Neuronal stem cell (in vitro differentiated cells): ENCODE results near the gene PAK5.

Experiments
- DNase-seq: peaks from one replicate; pipeline ENCODE4 v3.0.0-alpha.2; 2013; ENCODE audit warnings: low spot score
- H2AFZ ChIP-seq: one replicate; pipeline ENCODE4 v1.6.1; 2013; ENCODE audit warnings: mild to moderate bottlenecking, low read length, inconsistent platforms
- H2AK5ac ChIP-seq: 2 replicates; pipeline ENCODE4 v1.6.1; 2013; ENCODE audit warnings: low read depth, mild to moderate bottlenecking, inconsistent platforms, low read length, moderate library complexity, mixed read lengths
- H2BK120ac ChIP-seq: 2 replicates; pipeline ENCODE4 v1.6.1; 2013; ENCODE audit warnings: low read depth, mild to moderate bottlenecking, inconsistent platforms, low read length, moderate library complexity, mixed read lengths
- H2BK12ac ChIP-seq: one replicate; pipeline ENCODE4 v1.6.1; 2013; ENCODE audit warnings: low read length, inconsistent platforms
- H2BK15ac ChIP-seq: 2 replicates; pipeline ENCODE4 v1.6.1; 2013; ENCODE audit warnings: mild to moderate bottlenecking, low read length, inconsistent platforms, mixed read lengths
- H2BK5ac ChIP-seq: one replicate; pipeline ENCODE4 v1.6.1; 2013; ENCODE audit warnings: inconsistent platforms, mild to moderate bottlenecking, low read length, moderate library complexity
- H3K14ac ChIP-seq: one replicate; pipeline ENCODE4 v1.6.1; 2013; ENCODE audit warnings: low read length, inconsistent platforms
- H3K18ac ChIP-seq: 2 replicates; pipeline ENCODE4 v1.6.1; 2013; ENCODE audit warnings: low read length, inconsistent platforms
- H3K23ac ChIP-seq: 2 replicates; pipeline ENCODE4 v1.6.1; 2013; ENCODE audit warnings: low read depth, mild to moderate bottlenecking, mixed read lengths, low read length, inconsistent platforms; ENCODE audit not compliant: poor library complexity
- H3K27ac ChIP-seq: replicated peaks from 3 replicates; pipeline ENCODE4 v1.5.1; 2013; ENCODE audit warnings: low read length, inconsistent platforms
- H3K27me3 ChIP-seq, 3 experiments: 2 replicates each; pipeline ENCODE4 v1.6.1; 2013; ENCODE audit warnings: low read length in 3 of 3, mild to moderate bottlenecking in 2 of 3, inconsistent platforms in 1 of 3, low read depth in 1 of 3, mixed read lengths in 1 of 3, moderate library complexity in 1 of 3; ENCODE audit not compliant: control insufficient read depth in 3 of 3, insufficient read depth in 3 of 3
- H3K36me3 ChIP-seq, 2 donors: replicated peaks in 1 of 2; 2 replicates each; pipeline ENCODE4 v1.6.1; 2013; ENCODE audit warnings: low read length in 2 of 2; ENCODE audit not compliant: control insufficient read depth in 2 of 2, insufficient read depth in 2 of 2
- H3K4ac ChIP-seq: 2 replicates; pipeline ENCODE4 v1.6.1; 2013; ENCODE audit warnings: inconsistent platforms, mild to moderate bottlenecking, low read length, moderate library complexity
- H3K4me1 ChIP-seq, 2 donors: 1 replicate in 1 of 2; 2 replicates in 1 of 2; pipeline ENCODE4 v1.6.1; 2013; ENCODE audit warnings: low read length in 2 of 2, low read depth in 1 of 2; ENCODE audit not compliant: control insufficient read depth in 2 of 2, insufficient read depth in 1 of 2
- H3K4me2 ChIP-seq: one replicate; pipeline ENCODE4 v1.6.1; 2013; ENCODE audit warnings: mild to moderate bottlenecking, low read length, inconsistent platforms; ENCODE audit not compliant: insufficient read depth, poor library complexity, severe bottlenecking
- H3K4me3 ChIP-seq, 2 donors: 2 replicates each; pipeline ENCODE4 v1.5.1; 2013; ENCODE audit warnings: low read length in 2 of 2, mild to moderate bottlenecking in 2 of 2, inconsistent platforms in 1 of 2, moderate library complexity in 1 of 2
- H3K79me1 ChIP-seq: one replicate; pipeline ENCODE4 v1.6.1; 2013; ENCODE audit warnings: low read depth, mild to moderate bottlenecking, inconsistent platforms, low read length, moderate library complexity
- H3K9ac ChIP-seq: one replicate; pipeline ENCODE4 v1.6.1; 2013; ENCODE audit warnings: mild to moderate bottlenecking, low read depth, low read length, inconsistent platforms; ENCODE audit not compliant: poor library complexity
- H3K9me3 ChIP-seq, 2 donors: replicated peaks in 1 of 2; 2 replicates each; pipeline versions ENCODE3 to v1.6.1; 2013; ENCODE audit warnings: low read length in 2 of 2, mild to moderate bottlenecking in 2 of 2, inconsistent platforms in 1 of 2, low read depth in 1 of 2, mixed read lengths in 1 of 2, moderate library complexity in 1 of 2; ENCODE audit not compliant: control insufficient read depth in 2 of 2, insufficient read depth in 1 of 2
- H4K8ac ChIP-seq: one replicate; pipeline ENCODE4 v1.6.1; 2013; ENCODE audit warnings: low read depth, mild to moderate bottlenecking, inconsistent platforms, low read length, moderate library complexity
- H4K91ac ChIP-seq: one replicate; pipeline ENCODE4 v1.6.1; 2013; ENCODE audit warnings: low read length, low read depth, mild to moderate bottlenecking, inconsistent platforms; ENCODE audit not compliant: poor library complexity
- whole genome bisulfite sequencing, 2 donors: extraction: QIAGEN DNeasy Blood & Tissue Kit; methylation state at CpG; one replicate each; pipeline ENCODE4 v1.1.7; 2013; ENCODE audit warnings: missing lambda C conversion rate in 2 of 2, mixed read lengths in 1 of 2; ENCODE audit not compliant: insufficient read length in 2 of 2, insufficient replicate concordance in 1 of 2; ENCODE audit errors: extremely low coverage in 2 of 2; 5-methylcytosine and 5-hydroxymethylcytosine counted together

The PAK5 gene

DNA sequence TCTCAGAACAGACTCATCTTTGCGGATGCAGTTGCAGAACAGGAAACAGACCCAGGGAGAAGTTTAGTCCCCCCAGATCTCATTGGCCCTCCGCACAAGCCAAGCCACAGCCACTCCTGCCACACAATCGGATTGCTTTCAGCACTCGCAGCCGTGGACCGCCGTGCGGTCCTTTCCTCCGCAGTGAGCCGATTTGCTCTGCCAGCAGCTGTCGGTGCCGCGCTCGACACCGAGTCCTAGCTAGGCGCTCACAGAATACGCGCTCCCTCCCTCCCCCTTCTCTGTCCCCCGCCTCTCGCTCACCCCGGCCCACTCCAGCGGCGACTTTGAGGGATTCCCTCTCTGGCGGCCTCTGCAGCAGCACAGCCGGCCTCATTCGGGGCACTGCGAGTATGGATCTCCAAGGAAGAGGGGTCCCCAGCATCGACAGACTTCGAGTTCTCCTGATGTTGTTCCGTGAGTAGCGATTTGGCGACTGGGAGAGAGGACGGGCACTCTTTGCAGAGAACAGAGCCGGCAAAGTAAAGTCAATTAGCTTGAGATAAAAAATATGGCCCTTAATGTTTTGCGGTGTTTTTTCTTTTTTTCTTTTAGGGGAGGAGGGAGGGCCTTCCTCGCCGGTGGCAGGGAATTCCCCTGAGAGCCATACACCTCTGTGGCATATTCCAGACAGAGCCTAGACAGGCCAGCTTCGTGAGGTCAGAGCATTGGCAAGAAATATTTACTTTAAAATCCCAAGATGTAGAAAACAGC is 324.2 kb downstream of the PAK5 start, which contains the start of gene LAMP5:
TSS of gene LAMP5 (plus strand) at position 130 of the 753 bp plus-strand sequence. CDS start at position 393, 263 bp downstream.
- Histone ChIP-seq H3K4me2 (peak within 1 kb of the TSS; percentile 90), H2AK5ac (no peak within 1 kb of the TSS), H2BK15ac (peak within 1 kb of the TSS; percentile 3), H4K8ac (no peak within 1 kb of the TSS), H3K27ac (no peak within 1 kb of the TSS), H3K18ac (peak within 1 kb of the TSS; percentile 84), H3K9ac (peak within 1 kb of the TSS; percentile 44), H2BK120ac (no peak within 1 kb of the TSS), H2AFZ (peak within 1 kb of the TSS; percentile 80), H3K4me1 (peaks cover 13 to 23% of the 10 kb centered on the region in 2 donors), H3K14ac (no peak within 1 kb of the TSS), H3K36me3 (no peaks in the 10 kb centered on the region), H3K4ac (no peak within 1 kb of the TSS), H2BK5ac (no peak within 1 kb of the TSS), H3K79me1 (no peaks in the 10 kb centered on the region), H3K4me3 (peak within 1 kb of the TSS; percentile 27 to 69), H3K23ac (no peak within 1 kb of the TSS), H3K9me3 (no peaks in the 10 kb centered on the region), H4K91ac (no peak within 1 kb of the TSS), H3K27me3 (peaks cover 0 to 95% (median 37%) of the 10 kb centered on the region in 3 experiments), H2BK12ac (peak within 1 kb of the TSS; percentile 14)
- DNase-seq: peak; percentile 72
- no CpG with 5 or more reads among the region's 38 CpGs for WGBS, 2 donors

DNA sequence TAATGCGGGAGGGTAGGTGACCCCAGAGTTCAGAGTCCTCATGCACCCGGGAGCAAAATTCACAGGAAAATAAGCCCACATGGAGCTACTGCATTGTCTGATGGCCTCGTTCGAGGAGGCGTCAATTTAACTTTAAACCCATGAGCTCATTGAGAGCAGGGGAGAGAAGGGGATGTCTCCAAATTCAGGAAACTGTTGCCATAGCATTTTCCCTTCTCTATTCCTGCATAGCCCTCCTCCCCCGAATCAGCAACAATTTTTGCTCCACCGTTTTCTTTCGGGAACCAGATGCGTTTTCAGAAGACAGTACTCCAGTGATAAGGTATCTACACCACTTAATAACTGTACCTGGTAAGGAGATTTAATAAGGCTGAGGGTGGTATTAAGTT is 324.8 kb downstream of the PAK5 start:
- Histone ChIP-seq H3K9me3 (no peaks in the 10 kb centered on the region), H2BK120ac (no peak overlapping the region), H4K91ac (no peak overlapping the region), H2BK12ac (no peak overlapping the region), H3K4me1 (peaks cover 13 to 21% of the 10 kb centered on the region in 2 donors), H2BK5ac (no peak overlapping the region), H2AK5ac (no peak overlapping the region), H3K4me3 (no peak overlapping the region), H3K18ac (no peak overlapping the region), H3K36me3 (no peaks in the 10 kb centered on the region), H3K27ac (no peak overlapping the region), H4K8ac (no peak overlapping the region), H3K27me3 (peaks cover 0 to 94% (median 42%) of the 10 kb centered on the region in 3 experiments), H3K4ac (no peak overlapping the region), H3K9ac (no peak overlapping the region), H3K79me1 (no peaks in the 10 kb centered on the region), H2AFZ (peak overlapping the region; percentile 80), H3K4me2 (peak overlapping the region; percentile 90), H3K14ac (no peak overlapping the region), H3K23ac (no peak overlapping the region), H2BK15ac (no peak overlapping the region)
- WGBS, 2 donors: no CpG with 5 or more reads among the region's 9 CpGs
- no peak for DNase-seq

DNA sequence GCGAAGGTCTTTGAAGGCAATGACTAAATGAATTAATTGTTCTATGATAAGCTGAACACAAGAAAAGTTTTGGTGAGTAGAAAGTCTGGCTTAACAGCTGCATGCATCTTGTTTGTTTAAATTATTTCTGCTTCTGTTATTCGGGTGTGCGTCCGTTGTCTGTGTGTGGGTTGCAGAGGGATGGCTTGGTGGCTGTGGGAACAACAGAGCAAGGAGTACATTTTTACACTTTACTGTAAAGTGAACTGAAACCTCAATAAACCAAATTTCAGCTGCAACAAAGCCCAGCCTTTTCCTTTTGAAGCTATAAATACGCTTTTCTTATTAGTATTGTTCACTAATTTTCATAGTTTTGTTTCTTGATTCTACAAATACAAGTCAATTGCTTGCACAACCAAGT is 328.0 kb downstream of the PAK5 start:
- Histone ChIP-seq H3K18ac (no peak overlapping the region), H3K4me1 (peaks cover 10 to 26% of the 10 kb centered on the region in 2 donors), H3K27ac (no peak overlapping the region), H3K4me3 (no peak overlapping the region), H3K27me3 (peaks cover 27 to 95% (median 66%) of the 10 kb centered on the region in 3 experiments), H4K91ac (no peak overlapping the region), H3K14ac (no peak overlapping the region), H2AK5ac (no peak overlapping the region), H3K4me2 (no peak overlapping the region), H3K23ac (no peak overlapping the region), H4K8ac (no peak overlapping the region), H3K9ac (no peak overlapping the region), H2AFZ (no peak overlapping the region), H3K9me3 (peaks cover 0 to 4% of the 10 kb centered on the region in 2 donors), H2BK120ac (no peak overlapping the region), H2BK5ac (no peak overlapping the region), H2BK12ac (no peak overlapping the region), H2BK15ac (no peak overlapping the region), H3K4ac (no peak overlapping the region), H3K79me1 (no peaks in the 10 kb centered on the region), H3K36me3 (no peaks in the 10 kb centered on the region)
- WGBS, 2 donors: no CpG with 5 or more reads among the region's 5 CpGs
- no peak for DNase-seq

DNA sequence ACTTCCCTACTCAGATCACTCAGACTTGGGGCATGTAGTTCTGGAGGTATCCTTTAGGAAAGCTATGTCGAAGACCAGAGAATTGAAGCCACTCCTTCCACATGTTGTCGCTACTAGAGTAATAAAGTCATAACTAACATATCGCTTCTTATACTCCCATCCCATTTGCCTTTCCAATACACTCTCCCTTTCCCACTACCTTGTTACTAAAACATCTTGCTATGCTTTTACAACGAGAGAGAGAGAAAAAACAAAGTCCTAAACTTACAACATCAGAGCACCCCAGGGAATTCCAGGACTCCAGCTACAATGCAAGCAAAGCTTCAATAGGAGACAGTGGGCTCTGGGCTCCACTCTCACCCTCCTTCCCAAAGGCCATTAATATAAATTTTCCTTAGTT is 329.6 kb downstream of the PAK5 start:
- Histone ChIP-seq H2AFZ (no peak overlapping the region), H3K9ac (no peak overlapping the region), H3K4me3 (no peak overlapping the region), H3K36me3 (no peaks in the 10 kb centered on the region), H3K14ac (no peak overlapping the region), H2BK12ac (no peak overlapping the region), H2BK5ac (no peak overlapping the region), H2BK120ac (no peak overlapping the region), H3K4me1 (peaks cover 2 to 19% of the 10 kb centered on the region in 2 donors), H3K9me3 (peaks cover 0 to 7% of the 10 kb centered on the region in 2 donors), H4K91ac (no peak overlapping the region), H4K8ac (no peak overlapping the region), H3K23ac (no peak overlapping the region), H3K4me2 (no peak overlapping the region), H3K27me3 (peaks cover 28 to 94% (median 66%) of the 10 kb centered on the region in 3 experiments), H2BK15ac (no peak overlapping the region), H3K79me1 (no peaks in the 10 kb centered on the region), H3K4ac (no peak overlapping the region), H3K27ac (no peak overlapping the region), H3K18ac (no peak overlapping the region), H2AK5ac (no peak overlapping the region)
- WGBS, 2 donors: no CpG with 5 or more reads among the region's 4 CpGs
- no peak for DNase-seq
